HG02571 (cell line): Measurements from ENCODE around the gene PDE11A.

Experiments used
- ATAC-seq: cut with Tn5 transposase; IDR thresholded peaks from one replicate; pipeline ENCODE4 v1.9.1; 2021; ENCODE audit warnings: mild to moderate bottlenecking, moderate library complexity; ENCODE audit not compliant: unreplicated experiment

The PDE11A gene

GRCh38 chr2:177731384-177731783 lies 341.2 kb downstream of the PDE11A start:
- ATAC-seq: no peak

- ATAC-seq: no peak
Observed at GRCh38 chr2:177730792-177731191, 341.8 kb downstream of the PDE11A start.

GRCh38 chr2:177730363-177730762 lies 342.2 kb downstream of the PDE11A start:
- ATAC-seq: no peak

GRCh38 chr2:177728920-177729319 lies 343.7 kb downstream of the PDE11A start:
- no peak for ATAC-seq

- ATAC-seq: no peak
Observed at GRCh38 chr2:177728399-177728765, 344.2 kb downstream of the PDE11A start.

- ATAC-seq: no peak
Observed at GRCh38 chr2:177727577-177728398, 344.8 kb downstream of the PDE11A start.

GRCh38 chr2:177726931-177727348 lies 345.6 kb downstream of the PDE11A start:
- no peak for ATAC-seq

- ATAC-seq: no peak
Observed at GRCh38 chr2:177724398-177725287, 347.9 kb downstream of the PDE11A start.

GRCh38 chr2:177723235-177723634 lies 349.3 kb downstream of the PDE11A start:
- no peak for ATAC-seq

- ATAC-seq: no peak
Observed at GRCh38 chr2:177721818-177722567, 350.6 kb downstream of the PDE11A start.

- no peak for ATAC-seq
Observed at GRCh38 chr2:177721087-177721486, 351.5 kb downstream of the PDE11A start.

GRCh38 chr2:177717831-177718618 lies 354.6 kb downstream of the PDE11A start:
- ATAC-seq: no peak

GRCh38 chr2:177716484-177716883 lies 356.1 kb downstream of the PDE11A start:
- ATAC-seq: no peak

GRCh38 chr2:177715771-177716170 lies 356.8 kb downstream of the PDE11A start:
- no peak for ATAC-seq

GRCh38 chr2:177714704-177715103 lies 357.9 kb downstream of the PDE11A start:
- ATAC-seq: no peak

GRCh38 chr2:177712462-177712861 lies 360.1 kb downstream of the PDE11A start:
- no peak for ATAC-seq

- no peak for ATAC-seq
Observed at GRCh38 chr2:177711483-177712265, 360.9 kb downstream of the PDE11A start.

GRCh38 chr2:177710889-177711288 lies 361.7 kb downstream of the PDE11A start:
- ATAC-seq: no peak

- ATAC-seq: no peak
Observed at GRCh38 chr2:177709986-177710401, 362.6 kb downstream of the PDE11A start.
